Neural cell (in vitro differentiated cells): ENCODE data around the gene CLN6. TPM values are rescaled to one million over a fixed set of nuclear protein-coding genes. Genes with fewer than 3 reads are reported as not detected.
"Not testable (repeated sequence)": the region's sequence is repeated elsewhere in the genome, so short reads cannot be mapped to it uniquely, and the experiment has no call there.

ENCODE experiments used
- H2AFZ ChIP-seq: fragments of 200-600, 300-800 bp; sonication (generic), shearing (Covaris generic); 2 replicates; pipeline ENCODE4 v1.6.0; 2014; ENCODE audit warnings: low read depth, mild to moderate bottlenecking, antibody characterized with exemption, low read length, moderate library complexity
- H3F3A ChIP-seq: fragments of 200-600 bp; shearing (Covaris generic); 2 replicates; pipeline ENCODE4 v1.6.1; 2016; ENCODE audit warnings: mild to moderate bottlenecking, moderate library complexity, mixed read lengths, antibody characterized with exemption, low read length; ENCODE audit not compliant: insufficient read depth, poor library complexity, severe bottlenecking
- H3K27ac ChIP-seq: fragments of 200-600, 300-800 bp; sonication (generic), shearing (Covaris generic); 2 replicates; pipeline ENCODE4 v1.5.1; 2014; ENCODE audit warnings: mild to moderate bottlenecking, low read length, moderate library complexity
- H3K27me3 ChIP-seq: fragments of 300-800, 200-600 bp; sonication (generic), shearing (Covaris generic); 2 replicates; pipeline ENCODE4 v1.6.0; 2014; ENCODE audit warnings: mild to moderate bottlenecking, low read depth, low read length, moderate library complexity; ENCODE audit not compliant: insufficient read depth
- H3K36me3 ChIP-seq: fragments of 300-800, 200-600 bp; sonication (generic), shearing (Covaris generic); 2 replicates; pipeline ENCODE4 v1.5.1; 2014; ENCODE audit warnings: mild to moderate bottlenecking, antibody characterized with exemption, low read length, moderate library complexity; ENCODE audit not compliant: insufficient read depth
- H3K4me2 ChIP-seq: fragments of 300-800, 200-600 bp; sonication (generic), shearing (Covaris generic); 2 replicates; pipeline ENCODE4 v1.6.0; 2014; ENCODE audit warnings: mild to moderate bottlenecking, low read length
- H3K4me3 ChIP-seq: fragments of 300-800, 200-600 bp; sonication (generic), shearing (Covaris generic); 2 replicates; pipeline ENCODE4 v1.5.1; 2014; ENCODE audit warnings: mild to moderate bottlenecking, low read length, moderate library complexity
- H3K79me2 ChIP-seq: fragments of 200-600 bp; shearing (Covaris generic); replicated peaks from 2 replicates; pipeline ENCODE4 v1.6.0; 2014; ENCODE audit warnings: mild to moderate bottlenecking, low read length, moderate library complexity; ENCODE audit not compliant: insufficient read depth
- H3K9ac ChIP-seq: fragments of 300-800, 200-600 bp; sonication (generic), shearing (Covaris generic); 2 replicates; pipeline ENCODE4 v1.6.1; 2016; ENCODE audit warnings: mild to moderate bottlenecking, low read length, mixed read lengths
- H3K9me2 ChIP-seq: fragments of 200-600 bp; shearing (Covaris generic); 2 replicates; pipeline ENCODE4 v1.6.1; 2016; ENCODE audit warnings: mild to moderate bottlenecking, low read length, mixed read lengths; ENCODE audit not compliant: insufficient read depth
- H3K9me3 ChIP-seq: fragments of 200-600, 300-800 bp; sonication (generic), shearing (Covaris generic); 2 replicates; pipeline ENCODE4 v1.6.1; 2016; ENCODE audit warnings: mild to moderate bottlenecking, mixed run types, low read length, moderate library complexity, mixed read lengths
- H4K20me1 ChIP-seq: fragments of 200-600 bp; shearing (Covaris generic); 2 replicates; pipeline ENCODE4 v1.6.1; 2016; ENCODE audit warnings: mild to moderate bottlenecking, mixed run types; ENCODE audit not compliant: insufficient read depth
- CTCF ChIP-seq: fragments of 450-650 bp; IDR thresholded peaks from 2 replicates; pipeline ENCODE4 v1.5.1; 2014; ENCODE audit warnings: antibody characterized with exemption, mild to moderate bottlenecking, moderate library complexity; ENCODE audit not compliant: poor library complexity, severe bottlenecking
- EP300 ChIP-seq: fragments of 450-650 bp; conservative IDR thresholded peaks from 2 replicates; pipeline ENCODE4 v1.6.1; 2014; ENCODE audit warnings: antibody characterized with exemption, mild to moderate bottlenecking, moderate library complexity; ENCODE audit not compliant: poor library complexity, severe bottlenecking
- EZH2 ChIP-seq: fragments of 200-600, 300-800 bp; shearing (Covaris generic), sonication (generic); IDR thresholded peaks from 2 replicates; pipeline ENCODE4 v1.6.1; 2014; ENCODE audit warnings: antibody characterized with exemption, low read length, borderline replicate concordance, mild to moderate bottlenecking; ENCODE audit not compliant: insufficient read depth, poor library complexity, severe bottlenecking
- MXI1 ChIP-seq: fragments of 450-650 bp; conservative IDR thresholded peaks from 2 replicates; pipeline ENCODE4 v1.6.1; 2014; ENCODE audit warnings: antibody characterized with exemption, mild to moderate bottlenecking; ENCODE audit not compliant: poor library complexity, severe bottlenecking
- POLR2AphosphoS5 ChIP-seq: IDR thresholded peaks from 2 replicates; pipeline ENCODE4 v1.6.1; 2012
- RAD21 ChIP-seq: fragments of 450-650 bp; conservative IDR thresholded peaks from 2 replicates; pipeline ENCODE4 v1.6.1; 2014; ENCODE audit warnings: antibody characterized with exemption, mild to moderate bottlenecking, moderate library complexity
- REST ChIP-seq: IDR thresholded peaks from 2 replicates; pipeline ENCODE4 v1.6.1; 2012; ENCODE audit warnings: borderline replicate concordance
- SMC3 ChIP-seq: fragments of 450-650 bp; conservative IDR thresholded peaks from 2 replicates; pipeline ENCODE4 v1.6.1; 2014; ENCODE audit warnings: antibody characterized with exemption, mild to moderate bottlenecking, moderate library complexity; ENCODE audit not compliant: poor library complexity
- TAF1 ChIP-seq: IDR thresholded peaks from 2 replicates; pipeline ENCODE4 v1.6.1; 2012; ENCODE audit warnings: low read depth
- polyA plus RNA-seq: library from polyadenylated mRNA; depleted of rRNA; stranded (reverse); fragments of >200 nt; gene quantifications from 2 replicates; pipeline ENCODE4 v1.2.3, GENCODE V29; 2014

Gene CLN6
- polyA plus RNA-seq, 1 donor from 2014 or later: 4.9 TPM

- TF ChIP-seq REST: no peak
- no peak for TF ChIP-seq RAD21
These were observed 15.3 kb downstream of the CLN6 start (continued) for GRCh38 chr15:68213991-68214837.

DNA sequence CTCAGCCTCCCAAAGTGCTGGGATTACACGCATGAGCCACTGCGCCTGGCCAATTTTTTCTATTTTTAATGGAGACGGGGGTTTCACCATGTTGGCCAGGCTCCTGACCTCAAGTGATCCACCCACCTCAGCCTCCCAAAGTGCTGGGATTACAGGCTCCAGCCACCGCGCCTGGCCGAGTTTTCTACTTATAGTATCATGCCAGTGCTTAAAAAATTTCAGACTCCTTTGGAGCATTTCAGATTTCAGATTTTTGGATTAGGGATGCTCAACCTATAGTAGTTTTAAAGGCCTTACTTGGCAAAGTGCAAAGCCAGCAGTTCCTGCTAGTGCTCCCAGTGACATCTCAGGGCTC is 16.1 kb downstream of the CLN6 start:
- H3K4me3 ChIP-seq, H3K9me2 ChIP-seq, H4K20me1 ChIP-seq, H3F3A ChIP-seq, H3K9ac ChIP-seq, H3K9me3 ChIP-seq, H3K4me2 ChIP-seq, H2AFZ ChIP-seq, H3K79me2 ChIP-seq, H3K27me3 ChIP-seq, H3K36me3 ChIP-seq, H3K27ac ChIP-seq: not testable (repeated sequence)

- H3K36me3 ChIP-seq: no peaks in the 10 kb centered on the region
These were observed 17.7 kb downstream of the CLN6 start for GRCh38 chr15:68211656-68212320.

More at GRCh38 chr15:68211656-68212320, 17.7 kb downstream of the CLN6 start:
- Histone ChIP-seq H3K9me3 (no peaks in the 10 kb centered on the region), H3F3A (no peaks in the 10 kb centered on the region), H3K27me3 (no peaks in the 10 kb centered on the region), H3K4me2 (no peak overlapping the region), H3K9me2 (no peaks in the 10 kb centered on the region), H3K27ac (no peak overlapping the region), H4K20me1 (no peaks in the 10 kb centered on the region), H2AFZ (no peak overlapping the region), H3K4me3 (no peak overlapping the region), H3K79me2 (no peaks in the 10 kb centered on the region), H3K9ac (no peak overlapping the region)
- no peak for TF ChIP-seq SMC3
- no peak for TF ChIP-seq EZH2
- TF ChIP-seq TAF1: no peak
- TF ChIP-seq EP300: no peak
- no peak for TF ChIP-seq MXI1
- TF ChIP-seq REST: no peak
- TF ChIP-seq POLR2AphosphoS5: no peak
- TF ChIP-seq RAD21: no peak
- no peak for TF ChIP-seq CTCF
